NCI-H460 (cell line): ENCODE measurements around the gene MISP. TPM values are rescaled to one million over a fixed set of nuclear protein-coding genes. Genes with fewer than 3 reads are reported as not detected.
A peak's percentile ranks its signal among the peaks of the same experiment; 100 is the strongest.
"Not testable (repeated sequence)": the region's sequence is repeated elsewhere in the genome, so short reads cannot be mapped to it uniquely, and the experiment has no call there.

Experiments used
- DNase-seq: peaks from one replicate; pipeline ENCODE4 v3.0.0-alpha.2; 2016; ENCODE audit warnings: low read depth; ENCODE audit errors: extremely low read depth
- total RNA-seq: library from RNA; depleted of rRNA; stranded (reverse); fragments of >200 nt; shearing (Covaris generic); gene quantifications from 2 replicates; pipeline ENCODE4 v1.2.3, GENCODE V29; 2014

The MISP gene
- total RNA-seq, 1 experiment from 2014 or later = 24.1 TPM

DNA sequence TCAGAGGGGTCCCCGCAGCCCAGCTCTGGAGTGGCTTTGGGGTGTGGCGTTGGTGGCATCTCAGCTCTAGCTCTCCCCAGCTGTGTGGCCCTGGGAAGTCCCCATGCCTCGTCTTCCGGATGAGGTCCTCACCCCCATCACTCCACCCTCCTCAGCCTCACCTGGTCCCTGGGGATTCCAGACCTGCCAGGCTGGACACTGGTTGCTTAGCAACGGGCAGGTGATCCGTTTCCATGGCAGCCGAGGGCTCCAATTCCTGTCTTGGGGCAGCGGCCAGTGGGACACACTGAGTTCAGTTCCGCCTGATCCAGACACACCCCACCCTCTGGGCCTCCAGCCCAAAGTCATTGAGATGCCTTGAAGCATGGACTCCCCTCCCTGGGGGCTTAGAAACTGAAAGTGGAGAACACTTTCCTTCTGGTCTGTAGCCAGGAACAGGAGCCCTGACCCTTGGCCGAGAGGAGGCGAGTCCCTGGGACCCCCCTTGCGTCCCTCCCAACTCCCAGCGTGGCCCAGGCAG is 7.7 kb upstream of the MISP start:
- no peak for DNase-seq

DNA sequence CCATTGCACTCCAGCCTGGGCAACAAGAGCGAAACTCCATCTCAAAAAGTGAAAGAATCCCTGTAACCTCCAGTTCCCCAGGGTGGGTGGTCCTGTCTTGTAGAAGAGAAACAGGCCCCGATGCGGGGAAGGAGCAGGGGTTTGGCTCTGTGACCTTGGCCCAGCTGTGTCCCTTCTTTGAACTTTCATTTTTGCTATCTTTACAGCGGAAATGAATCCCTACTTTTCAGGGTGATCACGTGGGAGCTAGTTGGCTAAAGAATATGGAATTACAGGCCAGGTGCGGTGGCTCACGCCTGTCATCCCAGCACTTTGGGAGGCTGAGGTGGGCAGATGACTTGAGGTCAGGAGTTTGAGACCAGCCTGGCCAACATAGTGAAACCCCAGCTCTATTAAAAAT is 5.8 kb upstream of the MISP start:
- not testable (repeated sequence) for DNase-seq

DNA sequence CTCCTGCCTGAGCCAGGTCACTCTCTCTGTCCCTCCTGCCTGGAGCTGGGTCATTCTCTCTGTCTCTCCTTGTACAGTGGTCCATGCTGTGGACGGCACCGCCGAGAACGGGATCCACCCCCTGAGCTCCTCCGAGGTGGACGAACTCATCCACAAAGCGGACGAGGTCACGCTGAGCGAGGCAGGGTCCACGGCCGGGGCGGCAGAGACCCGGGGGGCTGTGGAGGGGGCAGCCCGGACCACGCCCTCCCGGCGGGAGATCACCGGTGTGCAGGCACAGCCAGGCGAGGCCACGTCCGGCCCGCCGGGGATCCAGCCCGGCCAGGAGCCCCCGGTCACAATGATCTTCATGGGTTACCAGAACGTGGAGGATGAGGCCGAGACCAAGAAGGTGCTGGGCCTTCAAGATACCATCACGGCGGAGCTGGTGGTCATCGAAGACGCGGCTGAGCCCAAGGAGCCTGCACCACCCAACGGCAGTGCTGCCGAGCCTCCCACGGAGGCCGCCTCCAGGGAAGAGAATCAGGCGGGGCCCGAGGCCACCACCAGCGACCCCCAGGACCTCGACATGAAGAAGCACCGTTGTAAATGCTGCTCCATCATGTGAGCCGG is 4.6 kb upstream of the MISP start:
- no peak for DNase-seq

DNA sequence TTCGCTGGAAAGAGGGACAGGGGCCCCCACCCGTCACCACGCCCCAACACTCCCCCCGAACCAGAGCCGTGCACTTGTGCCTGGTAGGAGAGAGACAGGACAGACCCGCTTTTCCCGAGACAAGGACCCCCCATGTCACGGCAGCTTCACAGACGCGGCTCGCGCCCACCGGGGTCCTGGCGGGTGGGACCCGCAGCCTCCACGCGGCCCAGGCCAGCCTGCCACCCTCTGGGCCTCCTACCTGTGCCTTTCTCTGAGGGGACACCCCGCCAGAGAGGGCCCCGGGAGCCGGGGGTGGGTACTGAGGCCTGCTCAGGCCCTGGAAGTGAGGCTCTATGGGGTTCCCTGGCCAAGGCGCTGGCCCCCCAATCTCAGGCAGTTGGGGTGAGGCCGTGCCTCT is 4.0 kb upstream of the MISP start:
- DNase-seq = no peak

DNA sequence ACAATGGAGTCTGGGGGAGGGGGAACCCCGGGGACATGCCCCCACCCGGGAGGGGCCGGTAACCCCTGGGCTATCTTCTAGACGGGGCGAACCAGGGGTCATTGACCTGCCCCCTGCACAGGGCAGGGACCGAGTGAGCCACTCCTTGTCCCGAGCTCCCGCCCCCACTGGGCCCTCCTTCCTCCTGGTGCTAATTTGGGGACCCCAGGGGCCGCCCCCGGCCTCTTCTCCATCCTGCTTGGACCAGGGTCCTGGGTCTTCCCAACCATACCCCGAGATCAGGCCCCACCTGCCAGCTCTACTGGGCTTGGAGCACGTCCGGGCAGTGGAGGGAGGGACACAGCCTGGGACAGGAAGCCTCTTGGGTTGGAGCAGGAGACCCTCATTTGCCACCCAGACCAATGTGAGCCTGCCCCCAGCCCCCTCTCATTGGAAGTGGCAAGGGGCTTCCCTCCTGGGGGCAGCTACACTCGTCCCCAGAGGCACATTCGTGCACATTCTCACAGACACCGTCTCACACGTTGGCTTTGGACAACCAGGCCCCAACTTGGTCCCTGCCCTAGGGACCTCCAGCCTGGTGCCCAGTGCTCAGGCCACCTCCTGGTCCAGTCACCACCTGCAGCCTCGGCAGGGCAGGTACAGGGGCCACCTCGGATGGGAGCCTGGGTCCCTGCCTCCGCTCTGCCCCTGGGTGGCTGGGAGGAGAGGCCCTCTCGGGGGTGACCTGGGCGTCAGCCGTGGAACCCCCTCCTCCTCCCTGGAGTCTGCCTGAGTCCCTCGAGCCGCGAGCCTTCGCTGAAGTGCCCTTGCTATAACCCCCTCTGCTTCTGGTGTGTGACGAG is 3.3 kb upstream of the MISP start:
- DNase-seq = no peak

DNA sequence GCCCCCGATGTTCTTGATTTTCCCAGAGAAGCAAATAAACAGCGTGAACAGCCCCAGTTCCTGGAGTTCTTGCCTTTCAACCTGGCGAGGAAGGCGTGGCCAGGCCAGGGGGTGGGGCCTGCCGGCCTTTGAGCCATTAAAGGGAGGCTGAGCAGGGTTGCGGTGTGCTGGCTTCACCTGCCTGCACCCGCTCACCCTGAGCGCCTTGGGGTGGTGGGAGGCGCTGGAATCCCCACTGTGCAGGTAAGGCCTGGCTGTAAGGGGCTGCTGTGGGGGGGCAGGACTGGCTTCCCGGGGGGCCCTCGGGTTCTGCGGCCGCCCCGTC is 2.7 kb upstream of the MISP start:
- DNase-seq = no peak

DNA sequence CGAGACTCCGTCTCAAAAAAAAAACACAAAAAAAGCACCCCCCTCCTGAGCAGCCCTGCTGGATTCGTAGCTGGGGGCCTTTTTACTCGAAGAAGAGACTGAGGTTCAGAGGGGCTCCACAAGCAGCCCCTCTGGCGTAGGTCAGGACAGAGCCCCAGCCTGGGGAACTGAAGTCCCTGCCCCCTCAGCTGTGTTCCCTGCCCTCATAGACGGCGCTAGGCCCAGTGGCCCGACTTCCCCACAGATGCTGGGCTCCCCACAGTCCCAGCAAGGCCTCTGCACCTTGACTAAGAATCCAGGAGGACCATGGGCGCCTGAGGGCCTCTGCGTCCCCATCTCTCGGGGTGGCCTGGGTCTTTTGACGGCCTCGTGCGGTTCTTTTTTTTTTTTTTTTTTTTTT is 1.1 kb upstream of the MISP start:
- no peak for DNase-seq

DNA sequence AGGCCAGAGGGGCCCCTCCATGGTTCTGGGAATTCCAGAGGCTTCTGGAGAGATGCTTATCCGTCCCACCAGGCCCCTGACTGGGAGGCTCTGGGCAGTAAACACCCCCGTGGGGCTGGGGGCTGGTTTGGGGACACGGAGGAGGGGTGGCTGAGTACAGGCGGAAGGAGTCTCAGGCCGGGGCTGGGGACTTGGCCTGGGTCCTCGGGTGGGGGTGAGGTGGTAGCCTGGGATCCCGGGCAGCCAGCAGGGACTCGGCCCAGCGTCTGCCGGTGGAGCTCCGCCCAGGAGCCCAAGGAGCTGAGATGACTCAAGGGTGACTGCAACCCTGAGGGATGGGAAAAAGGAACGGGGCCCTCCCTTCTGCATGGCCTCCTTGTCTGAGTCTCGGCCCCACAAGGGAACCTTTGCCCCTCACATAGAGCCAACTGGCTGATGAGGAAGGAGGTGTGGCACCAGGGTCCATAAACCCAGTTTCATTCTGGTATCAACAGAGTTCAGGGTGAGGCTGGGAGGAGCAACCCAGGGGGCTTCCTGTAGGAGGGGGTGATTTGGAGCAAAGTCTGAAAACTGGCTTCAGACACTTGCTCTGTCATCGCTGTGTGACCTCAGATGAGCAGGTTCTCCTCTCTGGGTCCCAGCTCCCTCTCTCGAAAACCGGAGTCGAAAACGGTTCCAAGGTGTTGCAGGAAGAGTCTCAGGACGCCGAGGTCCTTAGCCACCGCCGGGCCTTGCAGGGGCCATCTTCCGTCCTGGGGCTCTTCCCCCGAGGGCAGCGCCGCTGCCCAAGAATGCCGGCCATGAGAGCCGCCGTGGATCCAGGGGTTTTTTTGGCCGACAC is 809 bp downstream of the MISP start:
- DNase-seq = peak; percentile 82

DNA sequence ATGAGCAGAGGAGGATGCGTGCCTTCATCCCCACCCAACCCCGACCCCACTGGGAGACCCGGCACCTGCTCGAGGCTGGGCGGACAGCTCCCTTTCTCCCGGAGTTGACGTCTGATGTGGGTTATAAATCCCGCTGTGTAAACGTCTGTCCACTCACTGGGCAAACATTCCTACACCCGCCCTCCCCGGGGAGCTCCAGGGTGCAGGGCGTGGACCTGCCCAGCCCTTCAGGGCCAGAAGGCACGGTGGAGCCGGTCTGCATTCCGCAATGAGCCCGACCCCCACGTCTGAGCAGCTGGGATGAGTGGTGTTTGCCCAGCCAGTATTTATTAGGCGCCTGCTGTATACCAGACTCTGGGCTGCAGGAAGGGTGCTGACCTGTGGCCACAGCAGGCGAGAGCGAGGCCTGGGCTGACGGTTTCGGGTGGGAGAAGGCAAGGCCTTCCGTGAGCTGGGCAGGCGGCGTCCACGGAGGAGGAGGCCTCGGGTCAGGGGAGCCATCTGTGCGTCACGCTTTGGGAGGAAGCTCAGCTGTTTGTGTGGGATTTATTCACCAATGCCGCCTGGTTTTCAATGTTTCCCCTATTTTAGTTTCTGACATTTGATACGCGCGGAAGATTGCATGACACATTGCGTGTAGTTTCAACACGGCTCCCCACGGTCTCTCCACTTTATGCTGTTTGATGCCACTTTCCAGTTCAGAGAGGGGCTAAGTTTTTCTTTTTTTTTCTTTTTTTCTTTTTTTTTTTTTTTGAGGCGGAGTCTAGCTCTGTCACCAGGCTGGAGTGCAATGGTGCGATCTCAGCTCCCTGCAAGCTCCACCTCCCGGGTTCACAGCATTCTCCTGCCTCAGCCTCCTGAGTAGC is 2.0 kb downstream of the MISP start:
- DNase-seq = peak; percentile 96

DNA sequence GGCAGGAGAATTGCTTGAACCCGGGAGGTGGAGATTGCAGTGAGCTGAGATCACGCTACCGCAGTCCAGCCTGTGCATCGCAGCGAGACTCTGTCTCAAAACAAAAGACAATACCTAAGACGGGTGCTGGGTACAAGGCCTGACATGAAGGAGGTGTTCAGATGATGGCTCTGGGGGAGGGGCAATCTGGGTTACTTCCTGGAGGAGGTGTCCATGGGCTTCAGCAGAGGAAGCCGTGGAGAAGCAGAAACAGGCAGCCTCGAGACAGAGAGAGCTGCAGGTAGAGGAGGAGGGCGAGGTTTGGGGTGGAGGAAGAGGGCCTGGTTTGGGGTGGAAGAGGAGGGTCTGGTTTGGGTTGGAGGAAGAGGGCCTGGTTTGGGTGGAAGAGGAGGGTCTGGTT is 3.6 kb downstream of the MISP start:
- no peak for DNase-seq

DNA sequence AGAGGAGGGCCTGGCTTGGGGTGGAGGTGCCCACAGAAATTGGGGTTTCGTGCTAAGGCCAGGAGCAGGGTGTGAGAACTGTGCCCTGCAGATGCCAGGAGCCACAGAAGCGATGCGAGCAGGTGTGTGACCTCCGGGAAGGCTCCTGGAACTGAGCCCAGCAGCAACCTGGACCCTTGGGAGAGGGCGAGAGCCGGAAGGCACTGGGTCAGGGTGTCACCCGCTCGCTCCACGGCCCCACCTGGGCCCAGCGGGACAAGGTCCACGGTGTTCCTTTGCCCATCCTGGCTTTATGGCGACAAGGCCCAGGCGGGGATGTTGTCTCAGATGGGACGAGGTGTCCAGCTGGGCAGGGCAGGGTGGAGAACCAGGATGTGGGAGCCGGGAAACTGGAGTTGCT is 4.2 kb downstream of the MISP start:
- no peak for DNase-seq

DNA sequence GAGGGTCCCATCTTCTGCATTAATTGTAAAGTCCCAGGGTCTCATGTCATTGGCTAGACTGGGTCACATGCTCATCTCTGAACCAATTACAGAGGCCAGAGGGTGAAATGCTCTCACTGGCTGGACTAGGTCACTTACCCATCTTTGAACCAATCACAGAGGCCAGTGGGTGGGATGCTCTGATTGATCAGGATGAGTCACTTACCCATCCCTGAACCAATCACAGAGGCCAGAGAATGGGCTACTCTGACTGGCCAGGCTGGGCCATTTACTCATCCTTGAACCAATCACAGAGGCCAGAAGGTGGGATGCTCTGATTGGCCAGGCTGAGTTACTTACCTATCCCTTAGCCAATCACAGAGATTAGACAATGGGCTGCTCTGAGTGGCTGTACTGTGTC is 5.3 kb downstream of the MISP start:
- no peak for DNase-seq

DNA sequence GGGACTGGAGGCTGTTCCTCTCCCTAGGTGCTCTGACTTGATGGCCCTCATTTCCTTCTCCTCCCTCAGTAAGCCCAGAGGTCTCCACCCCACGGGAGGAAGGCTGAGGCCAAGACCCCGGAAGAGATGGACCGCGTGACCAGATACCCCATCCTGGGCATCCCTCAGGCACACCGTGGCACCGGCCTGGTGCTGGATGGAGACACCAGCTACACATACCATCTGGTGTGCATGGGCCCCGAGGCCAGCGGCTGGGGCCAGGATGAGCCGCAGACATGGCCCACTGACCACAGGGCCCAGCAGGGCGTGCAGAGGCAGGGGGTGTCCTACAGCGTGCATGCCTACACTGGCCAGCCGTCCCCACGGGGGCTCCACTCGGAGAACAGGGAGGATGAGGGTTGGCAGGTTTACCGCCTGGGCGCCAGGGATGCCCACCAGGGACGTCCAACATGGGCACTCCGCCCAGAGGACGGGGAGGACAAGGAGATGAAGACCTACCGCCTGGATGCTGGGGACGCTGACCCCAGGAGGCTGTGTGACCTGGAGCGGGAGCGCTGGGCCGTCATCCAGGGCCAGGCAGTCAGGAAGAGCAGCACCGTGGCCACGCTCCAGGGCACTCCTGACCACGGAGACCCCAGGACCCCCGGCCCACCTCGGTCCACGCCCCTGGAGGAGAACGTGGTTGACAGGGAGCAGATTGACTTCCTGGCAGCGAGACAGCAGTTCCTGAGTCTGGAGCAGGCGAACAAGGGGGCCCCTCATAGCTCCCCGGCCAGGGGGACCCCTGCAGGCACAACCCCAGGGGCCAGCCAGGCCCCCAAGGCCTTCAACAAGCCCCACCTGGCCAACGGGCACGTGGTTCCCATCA is 6.1 kb downstream of the MISP start:
- DNase-seq = no peak

DNA sequence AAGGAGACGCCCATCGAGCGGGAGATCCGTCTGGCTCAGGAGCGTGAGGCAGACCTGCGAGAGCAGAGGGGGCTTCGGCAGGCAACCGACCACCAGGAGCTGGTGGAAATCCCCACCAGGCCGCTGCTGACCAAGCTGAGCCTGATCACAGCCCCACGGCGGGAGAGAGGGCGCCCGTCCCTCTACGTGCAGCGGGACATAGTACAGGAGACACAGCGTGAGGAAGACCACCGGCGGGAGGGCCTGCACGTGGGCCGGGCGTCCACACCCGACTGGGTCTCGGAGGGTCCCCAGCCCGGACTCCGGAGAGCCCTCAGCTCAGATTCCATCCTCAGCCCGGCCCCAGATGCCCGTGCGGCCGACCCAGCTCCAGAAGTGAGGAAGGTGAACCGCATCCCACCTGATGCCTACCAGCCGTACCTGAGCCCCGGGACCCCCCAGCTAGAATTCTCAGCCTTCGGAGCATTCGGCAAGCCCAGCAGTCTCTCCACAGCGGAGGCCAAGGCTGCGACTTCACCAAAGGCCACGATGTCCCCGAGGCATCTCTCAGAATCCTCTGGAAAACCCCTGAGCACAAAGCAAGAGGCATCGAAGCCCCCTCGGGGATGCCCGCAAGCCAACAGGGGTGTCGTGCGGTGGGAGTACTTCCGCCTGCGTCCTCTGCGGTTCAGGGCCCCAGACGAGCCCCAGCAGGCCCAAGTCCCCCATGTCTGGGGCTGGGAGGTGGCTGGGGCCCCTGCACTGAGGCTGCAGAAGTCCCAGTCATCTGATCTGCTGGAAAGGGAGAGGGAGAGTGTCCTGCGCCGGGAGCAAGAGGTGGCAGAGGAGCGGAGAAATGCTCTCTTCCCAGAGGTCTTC is 7.1 kb downstream of the MISP start:
- DNase-seq = no peak

DNA sequence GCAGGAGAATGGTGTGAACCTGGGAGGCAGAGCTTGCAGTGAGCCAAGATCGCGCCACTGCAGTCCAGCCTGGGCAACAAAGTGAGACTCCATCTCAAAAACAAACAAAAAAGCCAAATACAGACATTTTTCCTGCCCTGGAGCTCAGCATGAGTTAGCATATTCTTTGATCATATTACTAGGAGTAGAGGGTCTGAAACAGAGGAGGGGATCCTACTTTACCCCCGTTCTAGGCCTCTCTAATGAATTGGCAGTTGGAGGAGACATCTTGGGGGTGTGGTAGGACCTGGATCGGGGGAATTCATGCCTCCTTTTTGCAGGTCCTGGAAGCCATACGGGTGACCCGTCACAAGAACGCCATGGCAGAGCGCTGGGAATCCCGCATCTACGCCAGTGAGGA is 12.3 kb downstream of the MISP start:
- no peak for DNase-seq

DNA sequence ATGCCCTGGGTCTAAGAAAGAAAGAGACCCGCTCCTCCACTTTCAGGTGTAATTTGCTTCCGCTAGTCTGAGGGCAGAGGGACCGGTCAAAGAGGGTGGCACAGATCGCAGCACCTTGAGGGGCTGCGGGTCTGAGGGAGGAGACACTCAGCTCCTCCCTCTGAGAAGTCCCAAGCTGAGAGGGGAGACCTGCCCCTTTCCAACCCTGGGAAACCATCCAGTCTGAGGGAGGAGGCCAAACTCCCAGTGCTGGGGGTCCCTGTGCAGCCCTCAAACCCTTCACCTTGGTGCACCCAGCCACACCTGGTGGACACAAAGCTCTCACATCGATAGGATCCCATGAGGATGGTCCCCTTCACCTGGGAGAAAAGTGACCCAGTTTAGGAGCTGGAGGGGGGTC is 13.0 kb downstream of the MISP start:
- no peak for DNase-seq

DNA sequence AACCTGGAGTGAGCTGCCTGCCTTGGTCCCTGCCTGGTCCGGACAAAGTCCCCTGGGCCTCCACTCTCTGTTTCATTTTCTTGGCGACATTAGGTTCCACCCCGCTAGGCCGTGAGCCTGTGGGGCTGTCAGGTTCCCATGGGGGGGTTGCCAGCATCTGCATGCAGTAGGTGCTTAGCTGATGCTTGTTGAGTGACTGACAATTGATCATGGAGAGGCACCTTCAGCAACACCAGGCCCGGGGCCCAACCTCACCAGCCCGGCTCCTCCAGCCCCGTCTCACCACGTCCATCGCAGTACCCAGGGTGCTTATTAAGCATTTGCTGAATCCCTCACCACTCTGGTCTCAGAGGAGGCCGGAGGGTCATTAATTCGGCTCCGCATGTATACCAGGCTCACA is 13.4 kb downstream of the MISP start:
- no peak for DNase-seq

DNA sequence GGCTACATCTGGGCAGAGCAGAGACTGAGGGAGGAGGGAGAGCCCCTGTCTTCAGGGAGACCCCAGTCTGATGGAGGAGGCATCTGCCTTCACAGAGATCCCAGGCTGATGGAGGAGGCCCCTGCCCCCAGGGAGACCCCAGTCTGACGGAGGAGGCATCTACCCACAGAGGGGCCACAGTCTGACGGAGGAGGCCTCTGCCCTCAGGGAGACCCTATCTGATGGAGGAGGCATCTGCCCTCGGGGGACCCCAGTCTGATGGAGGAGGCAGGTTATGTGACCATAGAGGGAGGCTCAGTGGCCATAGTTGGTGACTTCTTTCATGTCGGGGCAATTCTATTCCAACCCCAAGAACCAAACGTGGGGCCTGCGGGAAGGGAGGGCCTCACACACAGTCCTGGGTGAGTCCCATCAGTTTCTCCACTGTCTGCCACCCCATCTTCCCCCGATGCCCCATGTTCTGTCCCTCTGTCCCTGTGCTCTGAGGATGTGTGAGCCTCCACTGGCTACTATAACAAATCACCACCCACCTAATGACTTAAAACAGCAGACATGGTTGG is 14.3 kb downstream of the MISP start:
- no peak for DNase-seq
